Cardiac septum (tissue), 1 donor: ENCODE results near the gene RBM44. TPM values are rescaled to one million over a fixed set of nuclear protein-coding genes. Genes with fewer than 3 reads are reported as not detected.
"Not testable (repeated sequence)": the region's sequence is repeated elsewhere in the genome, so short reads cannot be mapped to it uniquely, and the experiment has no call there.

Experiments
- DNase-seq: peaks from one replicate; pipeline ENCODE4 v3.0.0-alpha.2; 2020; ENCODE audit warnings: low spot score
- intact Hi-C: fragments of 100-400 bp; cut with DNase I; formaldehyde crosslinking; loops from one replicate; pipeline ENCODE4 v1.14.0; 2022
- long read RNA-seq: library from polyadenylated mRNA; unstranded; transcript quantifications from one replicate; pipeline ENCODE4 v2.0.0, GENCODE V29; 2021
- total RNA-seq: library from RNA; stranded (reverse); fragmentation: NEBNext Ultra II Directional; extraction: Animal tissue kit (Norgen Biotek cat#: 25700); gene quantifications from one replicate; pipeline ENCODE4 v1.2.1, GENCODE V29; 2021
- donor health status: DM: no; HTN: no; CAD: no.

The RBM44 gene, protein sequence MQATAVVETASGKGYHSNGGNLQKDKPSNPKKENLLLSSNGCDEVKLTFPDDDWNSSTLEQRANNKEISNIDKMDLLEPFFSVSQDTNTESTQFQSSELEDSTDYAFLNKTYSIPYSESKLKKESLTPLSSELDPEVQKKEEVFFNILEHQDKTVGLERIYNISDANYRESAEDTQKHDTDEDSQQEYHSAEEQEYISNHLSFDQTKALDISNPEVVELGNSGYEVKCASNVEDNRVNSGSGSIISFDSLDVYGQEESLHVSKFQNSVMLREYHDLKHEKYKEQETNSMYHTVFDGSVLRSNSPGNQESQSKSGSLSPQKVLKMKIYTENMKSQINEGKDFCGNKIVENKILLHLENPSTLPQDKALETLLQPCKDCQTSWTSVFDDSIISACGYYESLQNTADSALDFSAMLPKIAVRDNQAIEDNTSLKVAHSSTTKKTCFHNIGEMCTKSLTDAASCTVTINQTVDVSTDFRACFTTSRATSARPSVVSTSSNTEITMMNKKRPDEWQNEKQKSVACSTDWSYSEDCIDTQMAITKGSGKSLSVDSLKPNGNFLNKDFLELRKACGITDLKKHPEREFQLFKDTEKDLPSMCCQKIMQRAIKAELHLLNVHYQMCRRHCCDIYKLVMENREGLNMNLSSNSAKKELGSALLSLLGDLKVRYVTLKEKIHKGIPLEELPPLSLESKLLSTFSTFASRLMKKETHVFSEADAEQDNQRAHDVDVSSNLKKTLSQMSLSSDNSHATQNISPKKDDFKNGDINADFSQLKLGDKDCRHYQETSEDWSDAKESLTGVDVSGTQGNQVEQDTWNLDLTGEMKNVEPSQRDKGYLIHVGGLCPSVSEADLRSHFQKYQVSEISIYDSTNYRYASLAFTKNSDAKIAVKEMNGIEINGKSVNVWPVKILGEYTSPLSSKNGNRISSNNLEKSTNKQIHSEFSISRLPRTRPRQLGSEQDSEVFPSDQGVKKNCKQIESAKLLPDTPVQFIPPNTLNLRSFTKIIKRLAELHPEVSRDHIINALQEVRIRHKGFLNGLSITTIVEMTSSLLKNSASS
- total RNA-seq, result 0.81 TPM
- long read RNA-seq, result 0 reads

DNA sequence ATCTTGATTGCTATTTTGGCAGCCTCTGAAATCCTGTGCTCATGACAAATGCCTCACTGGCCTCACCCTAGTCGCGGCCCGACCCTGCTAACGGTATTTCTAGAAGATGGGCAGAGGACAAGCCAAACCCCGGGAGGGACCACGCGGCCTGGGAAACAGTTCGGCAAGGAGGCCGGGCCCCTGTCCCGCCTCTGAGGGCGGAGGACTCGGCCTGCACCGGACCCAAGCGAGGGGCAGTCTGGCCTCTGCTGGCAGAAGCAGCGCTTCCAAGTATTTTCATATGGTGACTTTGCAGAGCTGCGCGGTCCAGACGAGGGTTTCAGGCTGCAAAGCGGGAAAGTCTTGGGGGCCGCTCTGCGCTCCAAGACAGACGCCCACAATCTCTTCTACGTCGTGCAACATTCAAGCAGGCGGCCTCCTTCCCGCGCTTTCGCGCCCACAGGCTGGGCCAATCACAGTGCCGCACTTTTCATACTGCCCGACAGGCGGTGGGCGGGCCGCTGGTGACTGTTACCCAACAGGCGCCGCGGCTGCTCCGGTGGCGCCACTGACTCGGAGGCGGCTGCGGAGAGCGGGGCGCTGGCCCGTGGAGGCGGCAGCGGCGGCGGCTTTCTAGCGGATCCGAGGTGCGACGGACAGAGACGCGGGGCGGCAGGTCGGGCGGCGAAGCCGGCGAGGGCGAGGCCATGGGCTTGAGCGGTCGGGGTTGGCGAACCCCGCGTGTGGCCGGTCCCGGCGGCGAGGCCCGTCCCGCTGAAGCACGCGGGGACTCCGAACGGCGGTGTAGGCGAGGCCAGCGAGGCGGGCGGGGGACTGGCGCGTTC lies at the start of gene RBM44:
Gene RBM44 (plus strand): TSS at position 544 of the 824 bp plus-strand sequence. CDS start 14,831 bp downstream, outside the sequence.
- no peak for DNase-seq
- intact Hi-C loops, result no loop called here

DNA sequence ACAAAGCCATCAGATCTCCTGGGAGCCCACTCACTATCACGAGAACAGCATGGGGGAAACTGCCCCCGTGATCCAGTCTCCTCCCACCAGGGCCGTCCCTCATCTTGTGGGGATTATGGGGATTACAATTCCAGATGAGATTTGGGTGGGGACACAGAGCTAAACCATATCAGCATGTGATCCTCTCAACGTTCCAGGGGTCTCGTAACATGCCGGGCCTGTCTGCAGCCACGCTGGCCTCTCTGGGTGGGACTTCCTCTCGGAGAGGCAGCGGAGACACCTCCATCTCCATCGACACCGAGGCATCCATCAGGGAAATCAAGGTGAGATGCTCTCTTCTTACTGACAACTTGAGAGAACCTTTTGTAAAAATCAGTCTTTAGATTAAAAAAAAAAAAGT lies 49.6 kb upstream of the RBM44 start:
- intact Hi-C loops, result loop anchor here (10.0 kb wide), 1 partner anchor 234 kb away; no protein-coding TSS in a partner anchor
- no peak for DNase-seq

DNA sequence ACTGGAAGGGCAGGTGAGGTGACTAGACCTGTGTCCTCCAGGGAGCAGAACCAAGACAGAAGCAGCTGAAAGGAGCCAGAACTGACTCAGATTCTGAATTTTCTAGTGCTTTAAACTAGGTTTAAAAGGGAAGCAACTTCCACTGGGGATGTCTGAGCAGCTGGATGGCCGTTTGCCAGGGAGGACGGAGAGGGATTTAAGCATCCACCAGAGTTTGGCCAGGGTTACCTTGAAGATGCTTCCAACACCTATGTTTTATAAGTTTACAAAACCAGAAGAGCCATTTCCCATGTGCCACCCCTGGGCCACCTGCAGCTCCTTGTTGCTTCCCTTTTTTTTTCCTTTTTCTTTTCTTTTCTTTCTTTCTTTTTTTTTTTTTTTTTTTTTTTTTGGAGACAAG lies 48.6 kb upstream of the RBM44 start:
- intact Hi-C loops, result loop anchor here (10.0 kb wide), 1 partner anchor 235 kb away; no protein-coding TSS in a partner anchor

GRCh38 chr2:237750441-237750840 lies 48.1 kb upstream of the RBM44 start:
- DNase-seq, intact Hi-C loops: not testable (repeated sequence)

More for the DNA sequence above, 48.6 kb upstream of the RBM44 start:
- DNase-seq, result no peak

GRCh38 chr2:237752761-237753165 lies 45.8 kb upstream of the RBM44 start:
- no peak for DNase-seq
- intact Hi-C loops, result no loop called here

DNA sequence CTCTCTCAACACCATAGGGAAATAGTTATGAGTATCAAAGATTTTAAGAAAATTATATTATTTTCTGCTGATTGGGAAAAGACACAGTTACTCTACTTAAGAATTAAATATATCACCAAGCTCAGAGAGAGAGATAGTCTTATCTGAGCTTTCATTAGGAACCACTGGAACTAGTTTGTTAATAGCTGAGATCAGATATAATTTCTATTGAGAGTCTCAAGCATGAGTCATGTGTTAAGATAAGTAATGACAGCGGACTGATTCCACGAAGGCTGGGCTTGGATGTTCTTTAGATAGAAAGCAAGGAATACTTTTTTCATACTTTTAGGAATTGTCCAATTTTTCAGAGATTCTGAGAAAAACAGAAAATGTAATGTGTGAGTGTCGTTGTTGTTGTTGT lies 44.4 kb upstream of the RBM44 start:
- no peak for DNase-seq
- intact Hi-C loops, result no loop called here

DNA sequence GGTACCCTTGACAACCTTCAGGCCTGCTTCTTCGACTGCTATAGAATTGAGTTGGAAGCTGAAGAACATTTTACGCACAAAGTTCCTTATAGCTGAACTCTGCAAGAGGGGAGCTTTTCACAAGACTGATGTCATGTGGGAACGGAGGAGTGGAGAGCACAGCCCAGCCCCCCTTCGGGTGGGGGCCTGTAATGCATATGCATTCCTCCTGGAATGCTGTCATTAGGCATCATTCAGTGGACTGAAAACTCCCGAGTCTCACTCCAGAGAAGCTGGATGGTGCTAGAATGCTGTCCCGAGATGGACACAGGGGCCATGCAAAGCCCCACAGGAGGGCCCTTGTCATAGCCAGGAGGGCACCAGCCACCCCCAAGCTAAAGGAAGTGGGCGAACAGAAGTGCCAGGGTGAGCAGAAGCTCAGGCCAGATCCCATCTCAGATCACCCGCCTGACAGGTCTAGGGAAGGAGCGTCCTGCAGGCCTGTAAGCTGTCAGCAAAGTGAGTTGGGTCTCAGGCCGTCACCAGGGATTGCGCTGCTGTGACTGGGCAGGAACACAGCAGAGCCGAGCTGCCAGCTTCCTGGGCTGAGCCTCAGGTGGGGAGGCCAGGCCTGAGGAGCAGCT lies 43.8 kb upstream of the RBM44 start:
- intact Hi-C loops, result no loop called here

DNA sequence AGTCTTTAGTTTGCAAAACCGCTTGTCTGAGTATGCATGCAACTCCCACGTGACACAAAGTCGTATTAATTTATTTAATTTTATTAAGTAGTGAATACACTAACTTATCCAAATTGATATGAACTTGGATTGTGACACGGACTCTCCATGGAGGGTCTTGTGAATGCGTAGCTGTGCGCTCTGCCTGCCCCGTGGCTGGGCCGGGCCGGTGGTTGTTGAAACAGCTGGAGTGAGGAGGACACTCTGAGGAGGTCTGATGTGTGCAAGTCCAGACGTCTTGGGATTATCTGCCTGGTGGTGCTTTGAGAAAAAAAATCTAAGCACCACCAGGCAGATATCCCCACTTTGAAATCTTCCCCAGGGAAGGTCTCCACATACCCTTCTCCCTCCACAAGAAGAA lies 41.0 kb upstream of the RBM44 start:
- no peak for DNase-seq
- intact Hi-C loops, result no loop called here

More for the DNA sequence above, 43.8 kb upstream of the RBM44 start:
- DNase-seq, result no peak

- intact Hi-C loops, result no loop called here
- DNase-seq, result no peak
These were observed 40.4 kb upstream of the RBM44 start for GRCh38 chr2:237758185-237758584.

GRCh38 chr2:237759176-237759575 lies 39.4 kb upstream of the RBM44 start:
- intact Hi-C loops, result no loop called here
- DNase-seq, result no peak

DNA sequence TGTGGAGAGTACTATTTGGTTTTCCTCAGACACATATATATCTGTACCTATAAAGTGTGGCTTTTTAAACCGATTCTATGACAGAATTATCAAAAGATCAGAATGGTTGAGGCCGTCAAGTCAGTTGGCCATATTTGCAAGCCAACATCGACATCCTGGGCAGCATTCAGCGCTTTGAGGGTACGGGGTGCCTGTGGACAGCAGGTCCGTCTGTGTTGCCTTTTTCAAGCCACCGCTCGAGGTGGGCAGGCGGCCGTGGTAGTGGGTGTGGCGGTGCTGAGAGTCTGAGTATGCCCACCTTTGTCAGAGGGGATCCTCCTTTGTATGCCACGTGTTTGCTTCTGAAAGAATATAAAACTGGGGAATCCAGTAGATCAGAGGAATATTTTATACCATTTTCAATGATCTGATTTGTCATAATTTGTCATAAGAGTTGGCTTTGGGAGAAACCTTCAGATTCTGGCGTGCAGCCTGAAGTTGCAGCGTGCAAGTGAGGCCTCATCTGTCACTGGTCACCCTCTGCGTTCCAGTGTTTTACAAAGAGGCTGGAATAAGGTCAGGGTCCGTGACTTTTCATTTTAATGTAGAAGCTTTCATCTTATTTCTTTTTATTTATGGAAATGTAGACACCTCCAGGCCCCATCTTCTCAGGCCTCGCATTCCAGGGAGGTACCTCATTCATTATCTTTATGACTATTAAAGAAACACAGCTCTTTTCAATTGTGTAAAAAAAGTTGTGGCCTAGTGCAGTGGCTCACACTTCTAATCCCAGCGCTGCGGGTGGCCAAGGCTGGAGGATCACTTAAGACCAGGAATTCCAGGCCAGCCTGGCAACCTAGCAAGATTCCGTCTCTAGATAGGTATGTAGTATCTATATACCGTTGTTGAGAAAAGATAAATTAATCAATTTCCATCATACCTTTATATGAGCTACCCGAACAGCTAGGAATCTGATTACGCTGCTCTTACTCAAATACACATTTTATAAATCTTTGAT lies 37.8 kb upstream of the RBM44 start:
- intact Hi-C loops, result no loop called here
- no peak for DNase-seq

GRCh38 chr2:237762291-237763182 lies 36.0 kb upstream of the RBM44 start:
- DNase-seq, intact Hi-C loops: not testable (repeated sequence)

GRCh38 chr2:237763812-237764211 lies 34.8 kb upstream of the RBM44 start:
- intact Hi-C loops, result no loop called here
- DNase-seq, result no peak

DNA sequence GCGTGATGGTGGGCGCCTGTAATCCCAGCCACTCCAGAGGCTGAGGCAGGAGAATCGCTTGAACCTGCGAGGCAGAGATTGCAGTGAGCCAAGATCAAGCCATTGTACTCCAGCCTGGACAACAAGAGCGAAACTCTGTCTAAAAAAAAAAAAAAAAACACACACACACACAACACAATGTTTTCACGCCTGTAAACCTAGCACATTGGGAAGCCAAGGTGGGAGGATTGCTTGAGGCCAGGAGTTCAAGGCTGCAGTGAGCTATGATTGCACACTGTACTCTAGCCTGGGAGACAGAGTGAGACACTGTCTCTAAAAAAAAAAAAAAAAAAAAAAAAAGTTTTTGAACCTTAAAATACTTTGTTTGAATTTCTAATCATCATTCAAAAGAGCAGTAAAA lies 33.5 kb upstream of the RBM44 start:
- intact Hi-C loops, DNase-seq: not testable (repeated sequence)

GRCh38 chr2:237765875-237766274 lies 32.7 kb upstream of the RBM44 start:
- no peak for DNase-seq

GRCh38 chr2:237766340-237766739 lies 32.2 kb upstream of the RBM44 start:
- DNase-seq, result no peak
- intact Hi-C loops, result no loop called here

More at GRCh38 chr2:237765875-237766274, 32.7 kb upstream of the RBM44 start:
- intact Hi-C loops, result no loop called here

DNA sequence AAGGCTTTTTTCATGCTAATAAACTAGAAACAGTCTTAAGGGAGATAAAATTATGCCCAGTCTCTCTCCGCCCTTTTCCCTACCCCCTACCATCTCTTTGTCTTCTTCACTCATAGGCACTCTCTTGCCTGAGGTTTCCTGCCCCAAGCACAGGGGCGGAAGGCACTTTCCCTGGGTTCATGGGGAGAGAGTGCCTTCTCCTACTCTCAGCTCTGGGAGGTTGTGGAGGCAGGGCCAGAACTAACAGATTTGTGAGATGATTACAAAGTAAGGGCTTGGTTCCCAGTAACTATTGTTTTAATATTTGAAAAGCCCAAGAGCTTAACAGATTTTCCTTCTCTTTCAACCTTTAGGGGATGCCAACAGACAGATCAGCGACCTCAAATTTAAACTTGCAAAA lies 26.1 kb upstream of the RBM44 start:
- intact Hi-C loops, result no loop called here
- no peak for DNase-seq
